ENCODE results near the gene PTGDS.

The PTGDS gene

DNA sequence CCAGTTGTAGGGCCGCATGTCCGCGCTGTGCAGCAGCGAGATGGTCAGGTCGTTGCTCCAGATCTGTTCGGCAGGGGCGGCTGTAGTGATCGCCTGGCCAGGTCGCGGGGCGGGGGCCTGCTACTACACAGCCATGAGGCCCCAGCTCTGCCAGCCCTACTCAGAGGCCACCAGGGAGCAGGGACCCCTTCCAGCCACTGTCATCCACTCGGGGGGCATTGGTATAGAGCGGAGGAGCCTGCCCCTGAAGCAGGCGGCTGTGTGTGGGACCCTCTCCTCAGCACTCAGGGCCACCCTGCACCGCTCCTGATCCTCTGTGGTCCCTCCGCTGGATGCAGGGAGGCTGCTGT lies 34.4 kb upstream of the PTGDS start:
- H3K4me3 Mint-ChIP-seq: peak overlapping the region; percentile 46
- no peak for DNase-seq
- no peak overlapping the region for H3K27ac Mint-ChIP-seq

DNA sequence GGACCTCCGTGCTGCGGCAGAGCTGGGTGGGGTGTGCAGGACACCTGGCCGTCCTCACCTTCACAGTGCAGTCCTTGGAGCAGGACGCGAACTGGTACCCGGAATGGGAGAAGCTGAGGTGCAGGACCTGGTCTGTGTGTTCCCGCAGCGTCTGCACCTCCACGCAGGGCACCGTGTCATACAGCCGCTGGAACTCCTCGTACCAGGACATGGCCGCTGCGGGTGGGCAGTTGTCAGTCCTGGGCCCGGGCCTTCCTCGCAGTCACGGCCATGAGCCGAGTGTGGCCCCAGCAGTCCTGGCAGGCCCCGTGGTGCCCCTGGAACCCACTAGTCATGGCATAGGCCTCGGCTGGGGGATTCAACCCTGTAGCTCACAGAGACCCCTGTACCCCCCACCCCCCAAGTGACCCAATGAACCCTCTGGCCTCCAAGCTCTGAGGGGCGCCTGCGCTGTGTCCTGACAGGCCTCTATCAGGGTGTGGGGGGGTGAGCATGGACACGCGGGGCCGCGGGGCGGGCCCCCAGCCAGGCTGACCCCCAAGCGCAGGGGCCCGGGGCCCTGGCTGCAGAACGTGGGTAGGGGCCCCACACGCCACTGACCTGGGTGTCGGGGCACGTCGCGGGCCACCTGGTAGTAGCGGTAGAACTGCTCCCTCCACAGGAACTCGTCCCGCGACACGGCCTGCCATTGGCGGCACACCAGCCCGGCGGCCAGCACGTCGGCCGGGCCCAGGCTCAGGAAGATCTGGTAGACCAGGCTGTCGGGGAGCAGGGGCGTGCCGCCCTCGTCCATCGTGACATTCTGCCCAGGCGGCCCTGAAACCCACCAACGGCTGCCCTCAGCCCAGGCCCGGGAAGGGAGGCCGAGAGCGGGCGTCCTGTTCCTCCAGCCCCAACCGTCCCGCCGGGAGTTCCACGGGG lies 33.8 kb upstream of the PTGDS start:
- peak; percentile 56 for DNase-seq
- Mint-ChIP-seq H3K4me1 (peaks cover 11% of the 10 kb centered on the region), H3K4me3 (peak overlapping the region; percentile 80), H3K27ac (peak overlapping the region; percentile 71), H3K36me3 (ENCODE audit: low read depth) (peaks cover 7% of the 10 kb centered on the region), H3K9me3 (no peaks in the 10 kb centered on the region), H3K27me3 (no peaks in the 10 kb centered on the region)
- peak; percentile 4 for ATAC-seq

More for the DNA sequence above, 34.4 kb upstream of the PTGDS start:
- peaks cover 7% of the 10 kb centered on the region for H3K4me1 Mint-ChIP-seq
- no peaks in the 10 kb centered on the region for H3K9me3 Mint-ChIP-seq
- peaks cover 9% of the 10 kb centered on the region for H3K36me3 Mint-ChIP-seq (ENCODE audit: low read depth)
- H3K27me3 Mint-ChIP-seq: no peaks in the 10 kb centered on the region
- ATAC-seq: no peak

DNA sequence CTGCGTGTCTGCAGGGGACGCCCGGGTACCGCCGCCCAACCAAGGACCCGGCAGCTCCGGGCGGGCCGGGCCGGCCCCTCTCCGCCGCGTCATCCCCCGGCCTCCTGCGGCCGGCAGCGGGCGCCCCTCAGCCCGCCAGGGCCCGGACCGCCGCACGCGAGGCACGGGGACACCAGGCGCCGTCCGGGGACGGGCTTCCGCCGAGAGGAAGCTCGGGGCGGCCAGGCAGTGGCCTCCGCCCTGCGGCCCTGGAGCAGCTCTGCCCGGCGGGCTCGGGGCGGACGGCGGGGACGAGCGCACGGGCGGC lies 33.1 kb upstream of the PTGDS start:
- peaks cover 12% of the 10 kb centered on the region for H3K4me1 Mint-ChIP-seq
- H3K9me3 Mint-ChIP-seq: no peaks in the 10 kb centered on the region
- no peak for DNase-seq
- no peaks in the 10 kb centered on the region for H3K27me3 Mint-ChIP-seq
- H3K4me3 Mint-ChIP-seq: peak overlapping the region; percentile 80
- peaks cover 3% of the 10 kb centered on the region for H3K36me3 Mint-ChIP-seq (ENCODE audit: low read depth)
- no peak overlapping the region for H3K27ac Mint-ChIP-seq
- ATAC-seq: peak; percentile 26

DNA sequence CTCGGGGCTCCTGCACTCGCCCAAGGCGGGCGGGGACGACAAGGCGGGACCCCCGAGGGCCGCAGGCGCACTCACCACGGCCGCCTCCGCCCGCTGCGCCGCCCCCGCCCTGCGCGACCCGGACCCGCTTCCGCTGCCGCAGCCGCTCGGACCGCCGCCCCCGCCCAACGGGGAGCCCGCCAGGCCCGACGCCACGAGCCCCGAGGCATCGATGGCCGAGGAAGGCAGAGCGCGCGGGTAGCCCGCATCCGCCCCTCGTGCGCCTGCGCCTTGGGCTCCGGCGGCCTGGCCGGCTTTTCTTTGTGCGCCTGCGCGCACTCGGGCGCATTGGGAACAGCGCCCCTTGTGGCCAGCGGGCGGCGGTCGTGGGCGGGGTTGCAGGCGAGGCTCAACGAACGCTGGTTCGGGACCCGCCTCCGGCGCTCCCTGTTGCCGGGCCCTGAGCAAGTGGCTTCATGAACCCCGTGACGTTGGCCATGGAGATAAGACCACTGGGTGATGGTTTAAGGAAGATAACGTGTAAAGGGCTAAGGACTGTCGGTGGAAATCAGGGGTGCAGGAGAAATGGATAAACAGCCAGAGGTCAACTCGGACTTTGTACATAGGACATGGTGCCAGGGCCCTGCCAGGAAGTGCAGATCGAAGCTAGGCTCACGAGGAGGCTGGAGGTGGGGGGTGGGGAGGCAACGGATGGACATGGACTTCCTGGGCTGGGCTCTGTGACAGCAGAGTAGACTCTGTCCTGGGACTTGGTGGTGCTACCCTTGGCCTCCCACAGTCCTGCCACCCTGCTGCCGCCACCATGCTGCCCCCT lies 32.6 kb upstream of the PTGDS start, which contains the start of the genes C8G and FBXW5:
C8G (plus strand) TSS at position 725 of the 814 bp plus-strand sequence; CDS start at position 803, 78 bp downstream.
FBXW5 (minus strand) TSS at position 220 of the 814 bp plus-strand sequence. CDS start 655 bp downstream, outside the sequence.
- peak within 1 kb of the TSS; percentile 80 for H3K4me3 Mint-ChIP-seq
- peaks cover 3% of the 10 kb centered on the region for H3K36me3 Mint-ChIP-seq (ENCODE audit: low read depth)
- peak; percentile 70 for ATAC-seq
- H3K27ac Mint-ChIP-seq: peak within 1 kb of the TSS; percentile 74
- no peaks in the 10 kb centered on the region for H3K27me3 Mint-ChIP-seq
- H3K9me3 Mint-ChIP-seq: no peaks in the 10 kb centered on the region
- peaks cover 12% of the 10 kb centered on the region for H3K4me1 Mint-ChIP-seq
- DNase-seq: peak; percentile 96

DNA sequence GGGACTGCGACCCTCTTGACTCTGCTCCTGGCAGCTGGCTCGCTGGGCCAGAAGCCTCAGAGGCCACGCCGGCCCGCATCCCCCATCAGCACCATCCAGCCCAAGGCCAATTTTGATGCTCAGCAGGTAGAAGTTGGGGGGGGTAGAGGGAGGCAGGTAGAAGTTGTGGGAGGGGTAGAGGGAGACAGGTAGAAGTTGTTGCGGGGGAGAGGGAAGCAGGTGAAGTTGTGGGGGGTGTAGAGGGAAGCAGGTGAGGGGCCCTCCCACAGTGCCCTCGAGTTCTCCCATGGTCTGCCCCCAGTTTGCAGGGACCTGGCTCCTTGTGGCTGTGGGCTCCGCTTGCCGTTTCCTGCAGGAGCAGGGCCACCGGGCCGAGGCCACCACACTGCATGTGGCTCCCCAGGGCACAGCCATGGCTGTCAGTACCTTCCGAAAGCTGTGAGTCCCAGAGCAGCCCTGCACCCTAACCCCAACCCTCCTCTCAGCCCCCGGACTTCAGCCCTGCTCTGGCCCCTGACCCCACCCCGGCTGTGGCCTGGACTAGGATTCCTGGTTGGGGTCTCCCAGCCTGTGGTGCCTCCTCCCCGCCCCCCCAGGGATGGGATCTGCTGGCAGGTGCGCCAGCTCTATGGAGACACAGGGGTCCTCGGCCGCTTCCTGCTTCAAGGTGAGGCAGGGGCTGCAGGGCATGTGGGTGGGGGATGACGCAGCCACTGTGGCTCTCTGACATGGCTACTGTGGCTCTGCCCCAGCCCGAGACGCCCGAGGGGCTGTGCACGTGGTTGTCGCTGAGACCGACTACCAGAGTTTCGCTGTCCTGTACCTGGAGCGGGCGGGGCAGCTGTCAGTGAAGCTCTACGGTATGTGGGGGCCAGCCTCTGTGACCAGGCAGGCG lies 31.7 kb upstream of the PTGDS start:
- H3K9me3 Mint-ChIP-seq: no peaks in the 10 kb centered on the region
- peaks cover 3% of the 10 kb centered on the region for H3K36me3 Mint-ChIP-seq (ENCODE audit: low read depth)
- ATAC-seq (no peak), DNase-seq (no peak)
- H3K4me3 Mint-ChIP-seq: no peak overlapping the region
- H3K27me3 Mint-ChIP-seq: no peaks in the 10 kb centered on the region
- no peak overlapping the region for H3K27ac Mint-ChIP-seq
- H3K4me1 Mint-ChIP-seq: peaks cover 16% of the 10 kb centered on the region

- Mint-ChIP-seq H3K4me1 (peaks cover 16% of the 10 kb centered on the region), H3K9me3 (no peaks in the 10 kb centered on the region), H3K27me3 (no peaks in the 10 kb centered on the region), H3K4me3 (no peak overlapping the region), H3K27ac (no peak overlapping the region), H3K36me3 (ENCODE audit: low read depth) (no peaks in the 10 kb centered on the region)
- no peak for ATAC-seq
- DNase-seq: no peak
Observed at GRCh38 chr9:136946228-136947027, 30.9 kb upstream of the PTGDS start.

- H3K27ac Mint-ChIP-seq: no peak overlapping the region
- no peaks in the 10 kb centered on the region for H3K9me3 Mint-ChIP-seq
- no peak for DNase-seq
- no peaks in the 10 kb centered on the region for H3K27me3 Mint-ChIP-seq
- peaks cover 16% of the 10 kb centered on the region for H3K4me1 Mint-ChIP-seq
- no peak for ATAC-seq
- no peaks in the 10 kb centered on the region for H3K36me3 Mint-ChIP-seq (ENCODE audit: low read depth)
- no peak overlapping the region for H3K4me3 Mint-ChIP-seq
Observed at GRCh38 chr9:136947028-136947891, 30.0 kb upstream of the PTGDS start.

GRCh38 chr9:136947955-136948510 lies 29.3 kb upstream of the PTGDS start:
- DNase-seq (peak; percentile 57), ATAC-seq (no peak)
- no peak overlapping the region for H3K27ac Mint-ChIP-seq
- no peaks in the 10 kb centered on the region for H3K27me3 Mint-ChIP-seq
- no peak overlapping the region for H3K4me3 Mint-ChIP-seq
- no peaks in the 10 kb centered on the region for H3K9me3 Mint-ChIP-seq
- H3K36me3 Mint-ChIP-seq (ENCODE audit: low read depth): no peaks in the 10 kb centered on the region
- H3K4me1 Mint-ChIP-seq: peaks cover 13% of the 10 kb centered on the region

DNA sequence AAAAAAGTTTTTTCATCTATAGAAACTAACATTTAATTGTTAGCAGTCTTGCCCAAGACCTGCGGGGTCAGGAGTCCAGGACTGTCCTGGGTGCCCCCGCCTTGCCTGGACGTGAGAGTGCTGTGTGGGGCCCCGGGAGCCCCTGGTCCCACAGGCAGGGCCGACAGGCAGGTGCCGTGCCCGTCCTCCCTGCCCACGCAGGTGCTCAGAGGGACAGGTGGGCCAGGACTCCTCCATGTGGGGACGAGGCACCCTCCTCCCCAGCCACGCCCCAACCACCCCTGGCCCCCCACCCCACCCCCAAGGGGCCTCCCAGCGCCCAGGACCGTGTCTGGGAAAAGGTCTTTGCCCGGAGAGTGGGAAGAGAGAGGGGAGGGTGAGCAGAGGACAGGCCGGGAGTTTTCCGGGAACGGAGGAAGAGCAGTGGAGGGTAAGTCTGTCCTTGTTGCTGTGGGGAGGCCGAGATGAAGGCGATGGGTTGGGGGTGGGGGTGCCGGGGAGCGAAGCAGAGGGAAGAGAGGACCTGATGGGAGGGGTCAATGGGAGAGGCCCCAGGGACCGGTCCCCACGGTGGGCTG lies 28.0 kb upstream of the PTGDS start:
- ATAC-seq (no peak), DNase-seq (no peak)
- Mint-ChIP-seq H3K4me1 (peaks cover 12% of the 10 kb centered on the region), H3K9me3 (no peaks in the 10 kb centered on the region), H3K36me3 (ENCODE audit: low read depth) (no peaks in the 10 kb centered on the region), H3K27ac (peak overlapping the region; percentile 46), H3K4me3 (peak overlapping the region; percentile 75), H3K27me3 (no peaks in the 10 kb centered on the region)

DNA sequence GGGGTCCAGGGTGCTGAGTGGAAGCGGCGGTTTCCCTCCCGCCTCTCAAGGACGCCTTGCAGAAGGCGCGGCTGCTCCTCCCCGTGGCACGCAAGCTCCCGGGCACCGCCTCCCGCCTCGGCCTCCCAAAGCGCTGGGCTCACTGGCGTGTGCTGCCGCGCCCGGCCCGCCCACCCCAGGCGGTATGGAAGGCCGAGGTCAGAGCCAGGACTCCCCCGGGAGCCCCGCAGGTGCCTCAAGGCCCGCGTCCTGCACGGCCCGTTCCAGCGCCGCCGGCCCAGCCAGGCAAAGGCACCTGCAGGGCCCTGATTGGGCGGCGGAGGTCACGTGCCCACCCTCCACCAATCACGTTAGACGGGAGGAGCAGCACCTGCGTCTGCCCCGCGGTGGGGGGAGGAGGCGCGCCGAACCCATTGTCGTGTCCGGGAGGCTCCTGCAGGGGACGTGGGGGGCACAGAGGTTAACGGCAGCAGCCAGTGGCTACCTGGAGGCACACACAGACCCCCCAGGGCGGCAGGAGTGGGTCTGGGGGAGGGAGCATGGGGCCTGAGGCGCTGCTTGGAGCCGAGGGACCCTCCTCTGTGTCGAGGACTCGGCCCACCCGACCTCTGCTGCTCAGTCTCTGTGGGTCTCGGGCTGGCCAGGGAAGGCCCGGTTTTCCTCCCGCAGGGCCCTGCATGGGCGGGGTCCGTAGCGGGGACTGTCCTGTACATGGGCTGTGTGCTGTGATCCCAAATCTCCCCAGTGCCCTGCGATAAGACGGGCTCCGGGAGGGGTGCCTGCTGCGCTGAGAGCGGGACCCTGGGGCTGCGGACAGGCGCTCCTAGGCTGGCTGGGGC lies 27.3 kb upstream of the PTGDS start:
- DNase-seq (peak; percentile 97), ATAC-seq (peak; percentile 93)
- Mint-ChIP-seq H3K4me3 (peak overlapping the region; percentile 75), H3K36me3 (ENCODE audit: low read depth) (no peaks in the 10 kb centered on the region), H3K9me3 (no peaks in the 10 kb centered on the region), H3K27me3 (no peaks in the 10 kb centered on the region), H3K4me1 (peaks cover 8% of the 10 kb centered on the region), H3K27ac (peak overlapping the region; percentile 67)

- Mint-ChIP-seq H3K4me1 (peaks cover 8% of the 10 kb centered on the region), H3K27ac (peak overlapping the region; percentile 67)
- no peak for ATAC-seq
Observed at GRCh38 chr9:136950656-136951276, 26.5 kb upstream of the PTGDS start.

More at GRCh38 chr9:136950656-136951276, 26.5 kb upstream of the PTGDS start:
- H3K36me3 Mint-ChIP-seq (ENCODE audit: low read depth): no peaks in the 10 kb centered on the region
- H3K27me3 Mint-ChIP-seq: no peaks in the 10 kb centered on the region
- DNase-seq: no peak
- peak overlapping the region; percentile 75 for H3K4me3 Mint-ChIP-seq
- H3K9me3 Mint-ChIP-seq: no peaks in the 10 kb centered on the region
